ENCODE results near the gene TMEM167A. TPM values are rescaled to one million over a fixed set of nuclear protein-coding genes. Genes with fewer than 3 reads are reported as not detected.
A peak's percentile ranks its signal among the peaks of the same experiment; 100 is the strongest.

The TMEM167A gene
- total and polyA plus RNA-seq, 2 experiments from 2014 or later: 179 to 267 TPM

DNA sequence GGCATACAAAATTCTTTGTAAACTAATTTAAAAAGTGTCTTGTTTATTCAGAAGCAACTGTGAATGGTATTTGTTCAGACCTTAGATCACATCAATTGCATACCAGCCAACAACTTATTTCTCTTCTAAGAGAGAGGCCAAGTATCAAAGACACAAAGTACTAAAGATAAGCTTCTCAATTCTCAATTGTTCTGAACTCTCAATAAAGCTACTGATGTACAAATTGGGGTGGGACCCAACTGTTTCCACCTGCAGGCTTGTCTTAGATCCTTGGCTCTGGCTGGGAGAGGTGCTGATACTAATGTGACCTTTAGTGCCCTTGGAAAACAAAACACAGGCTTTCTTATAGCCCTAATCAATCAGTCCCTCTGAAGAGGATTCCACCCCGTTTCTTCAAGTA is 22.3 kb upstream of the TMEM167A start:
- DNase-seq (ENCODE audit: low spot score) (peak; percentile 10), ATAC-seq (peak; percentile 80)
- H3K27ac Mint-ChIP-seq: 0 out of 2 replicates have a peak overlapping the region, but pooled peaks have one; percentile 20
- H3K9me2 ChIP-seq (ENCODE audit: insufficient read depth): peaks cover 4% of the 10 kb centered on the region; the same call in 1 of the 2 replicates
- H3K4me3 ChIP-seq: no peak overlapping the region
- H3K4me3 Mint-ChIP-seq: no peak overlapping the region
- peaks cover 7% of the 10 kb centered on the region for H3K4me1 ChIP-seq (ENCODE audit: insufficient read depth)
- peaks cover 1% of the 10 kb centered on the region for H3K27me3 Mint-ChIP-seq (ENCODE audit: insufficient read depth, low read depth, poor library complexity)
- H4K20me1 ChIP-seq (replicated peaks; ENCODE audit: insufficient read depth): no peaks in the 10 kb centered on the region
- no peak overlapping the region for H3K4me2 ChIP-seq
- H3K36me3 Mint-ChIP-seq (ENCODE audit: low read depth): no peaks in the 10 kb centered on the region; the same call in 1 of the 3 replicates
- no peaks in the 10 kb centered on the region for H3K79me2 ChIP-seq (replicated peaks; ENCODE audit: insufficient read depth)
- no peak overlapping the region for H3K27ac ChIP-seq (ENCODE audit: low read depth)
- peaks cover 1% of the 10 kb centered on the region; the same call in 2 of the 3 replicates for H3K9me3 Mint-ChIP-seq
- no peaks in the 10 kb centered on the region for H3F3A ChIP-seq (replicated peaks; ENCODE audit: low read depth)
- H3K36me3 ChIP-seq (ENCODE audit: insufficient read depth): no peaks in the 10 kb centered on the region
- no peaks in the 10 kb centered on the region for H3K27me3 ChIP-seq (ENCODE audit: insufficient read depth)
- TF ChIP-seq EZH2phosphoT487 (IDR thresholded peaks at IDR 0.05; ENCODE audit: unreplicated experiment) (no peak), ZNF462 (CRISPR knock-in tag; IDR thresholded peaks at IDR 0.05) (no peak), ZNF114 (CRISPR knock-in tag; IDR thresholded peaks at IDR 0.05) (no peak), CREB1 (CRISPR knock-in tag; IDR thresholded peaks at IDR 0.05; ENCODE audit: low read depth) (no peak)
- no peak overlapping the region for H2AFZ ChIP-seq
- H3K4me1 Mint-ChIP-seq: peaks cover 13% of the 10 kb centered on the region; the same call in 2 of the 3 replicates

DNA sequence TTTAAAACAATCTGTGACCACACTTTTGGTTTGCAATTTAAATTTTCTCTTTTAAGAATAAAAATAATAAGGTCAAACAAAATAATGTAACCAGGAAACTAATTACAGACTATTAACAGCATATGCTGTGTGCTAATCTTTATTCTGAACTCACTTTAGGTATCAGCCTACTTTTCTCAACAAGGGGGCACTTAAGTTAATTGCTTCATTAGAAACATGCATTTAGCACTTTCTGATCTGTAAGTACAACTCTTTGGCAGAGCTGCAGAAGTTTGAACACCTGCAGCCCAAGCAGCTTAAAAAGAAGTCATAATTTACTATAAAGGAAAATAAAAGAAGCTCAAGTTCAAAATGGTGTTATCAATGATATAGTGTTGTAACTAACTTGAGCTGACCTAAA is 21.8 kb upstream of the TMEM167A start:
- H3K27ac Mint-ChIP-seq: no peak overlapping the region
- H3K4me1 Mint-ChIP-seq: peaks cover 13% of the 10 kb centered on the region; the same call in 2 of the 3 replicates
- H3K9me3 Mint-ChIP-seq: peaks cover 6% of the 10 kb centered on the region
- TF ChIP-seq CTCF (conservative IDR thresholded peaks at IDR 0.05; ENCODE audit: low read depth in 2 of 2) (no peak), ZNF114 (CRISPR knock-in tag; IDR thresholded peaks at IDR 0.05) (no peak), CREB1 (CRISPR knock-in tag; IDR thresholded peaks at IDR 0.05; ENCODE audit: low read depth) (no peak), JUNB (IDR thresholded peaks at IDR 0.05; ENCODE audit: unreplicated experiment) (no peak), ZNF331 (CRISPR knock-in tag; IDR thresholded peaks at IDR 0.05; ENCODE audit: low read depth) (no peak), STAT1 (IDR thresholded peaks at IDR 0.05; ENCODE audit: unreplicated experiment) (no peak), POLR2AphosphoS5 (IDR thresholded peaks at IDR 0.05; ENCODE audit: low read depth) (no peak), EZH2phosphoT487 (IDR thresholded peaks at IDR 0.05; ENCODE audit: unreplicated experiment) (no peak)
- TF ChIP-seq, protein P1, sequence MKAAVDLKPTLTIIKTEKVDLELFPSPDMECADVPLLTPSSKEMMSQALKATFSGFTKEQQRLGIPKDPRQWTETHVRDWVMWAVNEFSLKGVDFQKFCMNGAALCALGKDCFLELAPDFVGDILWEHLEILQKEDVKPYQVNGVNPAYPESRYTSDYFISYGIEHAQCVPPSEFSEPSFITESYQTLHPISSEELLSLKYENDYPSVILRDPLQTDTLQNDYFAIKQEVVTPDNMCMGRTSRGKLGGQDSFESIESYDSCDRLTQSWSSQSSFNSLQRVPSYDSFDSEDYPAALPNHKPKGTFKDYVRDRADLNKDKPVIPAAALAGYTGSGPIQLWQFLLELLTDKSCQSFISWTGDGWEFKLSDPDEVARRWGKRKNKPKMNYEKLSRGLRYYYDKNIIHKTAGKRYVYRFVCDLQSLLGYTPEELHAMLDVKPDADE (IDR thresholded peaks at IDR 0.05): no peak

More for the DNA sequence above, 21.8 kb upstream of the TMEM167A start:
- H3K36me3 ChIP-seq (ENCODE audit: insufficient read depth): no peaks in the 10 kb centered on the region
- peaks cover 4% of the 10 kb centered on the region; the same call in 1 of the 2 replicates for H3K9me2 ChIP-seq (ENCODE audit: insufficient read depth)
- no peak overlapping the region for H2AFZ ChIP-seq
- no peaks in the 10 kb centered on the region for H4K20me1 ChIP-seq (replicated peaks; ENCODE audit: insufficient read depth)
- no peak overlapping the region for H3K4me2 ChIP-seq
- Mint-ChIP-seq H3K4me3 (no peak overlapping the region), H3K27me3 (ENCODE audit: insufficient read depth, low read depth, poor library complexity) (peaks cover 1% of the 10 kb centered on the region), H3K36me3 (ENCODE audit: low read depth) (peaks cover 4% of the 10 kb centered on the region)
- no peaks in the 10 kb centered on the region for H3K27me3 ChIP-seq (ENCODE audit: insufficient read depth)
- DNase-seq (ENCODE audit: low spot score): no peak
- no peaks in the 10 kb centered on the region for H3K79me2 ChIP-seq (replicated peaks; ENCODE audit: insufficient read depth)
- no peaks in the 10 kb centered on the region for H3F3A ChIP-seq (replicated peaks; ENCODE audit: low read depth)
- no peak for ATAC-seq
- H3K4me1 ChIP-seq (ENCODE audit: insufficient read depth): peaks cover 7% of the 10 kb centered on the region
- no peak overlapping the region for H3K27ac ChIP-seq (ENCODE audit: low read depth)
- H3K4me3 ChIP-seq: no peak overlapping the region

Measured in GM23338 (cell line).